ENCODE data around the gene GLIS1. TPM values are rescaled to one million over a fixed set of nuclear protein-coding genes. Genes with fewer than 3 reads are reported as not detected.

The GLIS1 gene
- total RNA-seq, 1 donor: 1.6 TPM

DNA sequence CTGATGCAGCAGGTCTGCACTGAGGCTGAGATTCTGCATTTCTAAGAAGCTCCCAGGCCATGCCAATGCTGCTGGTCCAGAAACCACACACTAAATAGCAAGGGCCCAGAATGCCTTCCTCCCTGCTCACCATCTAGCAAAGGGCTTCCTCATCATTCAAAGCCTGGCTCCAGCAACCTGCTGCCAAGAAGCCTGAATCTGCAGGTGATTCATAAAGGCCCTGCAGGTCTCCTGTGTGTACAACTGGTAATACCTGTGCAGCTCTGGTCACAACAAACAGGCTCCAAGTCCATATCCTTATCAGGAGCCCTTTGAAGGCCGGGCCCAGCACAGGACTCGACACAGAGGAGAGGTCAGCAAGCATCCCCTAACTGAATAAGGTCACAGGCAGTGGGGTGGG lies 26.7 kb downstream of the GLIS1 start:
- no peak overlapping the region for H3K4me3 ChIP-seq (ENCODE audit: low read depth, low read length)
- TF ChIP-seq, protein P1, sequence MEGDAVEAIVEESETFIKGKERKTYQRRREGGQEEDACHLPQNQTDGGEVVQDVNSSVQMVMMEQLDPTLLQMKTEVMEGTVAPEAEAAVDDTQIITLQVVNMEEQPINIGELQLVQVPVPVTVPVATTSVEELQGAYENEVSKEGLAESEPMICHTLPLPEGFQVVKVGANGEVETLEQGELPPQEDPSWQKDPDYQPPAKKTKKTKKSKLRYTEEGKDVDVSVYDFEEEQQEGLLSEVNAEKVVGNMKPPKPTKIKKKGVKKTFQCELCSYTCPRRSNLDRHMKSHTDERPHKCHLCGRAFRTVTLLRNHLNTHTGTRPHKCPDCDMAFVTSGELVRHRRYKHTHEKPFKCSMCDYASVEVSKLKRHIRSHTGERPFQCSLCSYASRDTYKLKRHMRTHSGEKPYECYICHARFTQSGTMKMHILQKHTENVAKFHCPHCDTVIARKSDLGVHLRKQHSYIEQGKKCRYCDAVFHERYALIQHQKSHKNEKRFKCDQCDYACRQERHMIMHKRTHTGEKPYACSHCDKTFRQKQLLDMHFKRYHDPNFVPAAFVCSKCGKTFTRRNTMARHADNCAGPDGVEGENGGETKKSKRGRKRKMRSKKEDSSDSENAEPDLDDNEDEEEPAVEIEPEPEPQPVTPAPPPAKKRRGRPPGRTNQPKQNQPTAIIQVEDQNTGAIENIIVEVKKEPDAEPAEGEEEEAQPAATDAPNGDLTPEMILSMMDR (IDR thresholded peaks at IDR 0.05; ENCODE audit: insufficient read depth, low read length): no peak
- no peak for DNase-seq (ENCODE audit: low read depth)

DNA sequence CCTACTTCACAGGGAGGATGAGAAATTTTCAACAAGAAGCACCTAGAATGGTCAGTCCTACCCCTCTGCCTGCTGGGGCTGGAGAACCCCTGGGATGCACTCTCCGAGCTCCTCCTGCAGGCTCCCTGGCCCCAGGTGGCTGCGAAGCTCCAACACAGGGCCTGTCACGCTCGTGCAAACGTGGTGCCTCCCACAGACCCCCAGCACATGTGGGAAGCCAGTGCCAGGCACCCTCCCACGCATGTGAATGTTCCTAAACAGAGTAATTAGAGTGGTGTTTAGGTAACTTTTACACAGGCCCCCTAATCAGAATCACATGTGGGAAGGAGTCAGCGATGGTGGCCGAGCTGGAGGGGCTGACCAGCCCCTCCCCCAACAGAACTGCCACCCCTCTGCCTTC lies 28.4 kb downstream of the GLIS1 start:
- TF ChIP-seq, protein P1 (IDR thresholded peaks at IDR 0.05; ENCODE audit: insufficient read depth, low read length): no peak
- DNase-seq (ENCODE audit: low read depth): no peak

DNA sequence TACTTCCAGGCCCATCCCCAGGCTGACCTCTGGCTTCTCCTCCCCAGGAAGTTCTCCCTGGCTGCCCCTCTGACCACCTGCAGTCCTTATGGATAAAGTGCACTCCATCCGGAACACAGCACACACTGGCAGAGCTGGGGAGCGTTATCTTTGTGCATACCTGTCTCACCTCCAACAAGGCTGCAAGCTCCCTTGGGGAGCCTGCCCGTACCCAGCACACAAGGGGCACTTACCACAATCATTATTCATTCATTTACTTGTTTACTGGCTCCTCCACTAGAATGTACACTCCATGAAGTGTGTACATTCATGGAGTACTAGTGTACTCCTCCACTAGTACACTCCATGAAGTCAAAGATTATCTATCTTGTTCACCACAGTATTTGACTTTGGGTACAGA lies 30.3 kb downstream of the GLIS1 start:
- H3K4me3 ChIP-seq (ENCODE audit: low read depth, low read length): no peak overlapping the region
- no peak for DNase-seq (ENCODE audit: low read depth)
- TF ChIP-seq, protein P1 (IDR thresholded peaks at IDR 0.05; ENCODE audit: insufficient read depth, low read length): no peak

More for the DNA sequence above, 28.4 kb downstream of the GLIS1 start:
- no peak overlapping the region for H3K4me3 ChIP-seq (ENCODE audit: low read depth, low read length)

DNA sequence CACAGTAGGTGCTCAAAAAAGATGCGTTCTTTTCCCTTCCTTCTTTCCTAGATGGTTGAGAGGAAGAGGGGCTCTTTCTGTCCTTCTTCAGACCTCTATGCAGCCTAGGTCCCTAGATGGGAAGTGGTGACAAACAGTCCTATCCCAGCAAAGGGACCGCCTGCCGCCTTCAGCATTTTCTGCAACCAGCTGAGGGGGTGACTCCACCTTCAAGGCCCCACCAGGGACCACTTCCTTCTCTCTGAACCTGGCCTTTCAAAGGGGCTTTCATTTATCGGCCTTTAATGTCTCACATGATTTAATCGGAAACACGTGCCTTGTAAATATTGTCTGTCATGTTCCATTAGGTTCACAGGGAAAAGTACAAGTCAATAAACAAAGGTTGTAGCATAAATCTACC lies 32.6 kb downstream of the GLIS1 start:
- TF ChIP-seq, protein P1 (IDR thresholded peaks at IDR 0.05; ENCODE audit: insufficient read depth, low read length): no peak

DNA sequence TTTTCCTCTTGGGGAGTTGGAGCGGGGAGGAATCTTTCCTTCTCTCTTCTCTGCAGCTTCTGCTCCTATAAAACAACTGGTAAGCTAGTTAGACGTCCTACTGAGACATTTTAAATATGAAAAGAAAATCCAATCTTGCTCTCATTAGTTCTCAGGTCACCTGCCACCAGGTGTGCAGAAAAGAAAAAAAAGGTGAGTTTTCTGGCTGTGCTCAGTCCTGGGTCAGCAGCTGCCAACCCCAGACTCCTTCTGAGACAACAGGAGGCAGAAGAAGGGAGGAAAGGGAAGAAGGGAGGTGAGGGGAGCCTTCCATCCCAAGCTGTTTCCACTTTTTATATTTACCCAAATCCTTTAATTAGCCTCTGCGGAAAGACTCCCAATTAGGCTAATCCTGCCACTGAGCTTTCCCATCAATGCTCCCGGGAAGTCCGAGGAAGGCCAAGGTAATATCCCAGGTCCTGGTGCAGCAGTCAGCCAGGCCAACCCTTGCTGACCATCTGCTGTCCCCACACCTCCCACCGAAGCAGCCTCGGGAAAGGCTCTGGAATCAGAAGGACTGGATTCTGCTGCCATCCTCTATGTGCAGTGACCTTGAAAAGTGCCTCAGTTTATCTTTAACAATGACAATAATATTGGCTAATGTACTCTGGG lies 33.4 kb downstream of the GLIS1 start:
- TF ChIP-seq, protein P1 (IDR thresholded peaks at IDR 0.05; ENCODE audit: insufficient read depth, low read length): no peak
- DNase-seq (ENCODE audit: low read depth): no peak

More for the DNA sequence above, 32.6 kb downstream of the GLIS1 start:
- H3K4me3 ChIP-seq (ENCODE audit: low read depth, low read length): no peak overlapping the region
- DNase-seq (ENCODE audit: low read depth): no peak

DNA sequence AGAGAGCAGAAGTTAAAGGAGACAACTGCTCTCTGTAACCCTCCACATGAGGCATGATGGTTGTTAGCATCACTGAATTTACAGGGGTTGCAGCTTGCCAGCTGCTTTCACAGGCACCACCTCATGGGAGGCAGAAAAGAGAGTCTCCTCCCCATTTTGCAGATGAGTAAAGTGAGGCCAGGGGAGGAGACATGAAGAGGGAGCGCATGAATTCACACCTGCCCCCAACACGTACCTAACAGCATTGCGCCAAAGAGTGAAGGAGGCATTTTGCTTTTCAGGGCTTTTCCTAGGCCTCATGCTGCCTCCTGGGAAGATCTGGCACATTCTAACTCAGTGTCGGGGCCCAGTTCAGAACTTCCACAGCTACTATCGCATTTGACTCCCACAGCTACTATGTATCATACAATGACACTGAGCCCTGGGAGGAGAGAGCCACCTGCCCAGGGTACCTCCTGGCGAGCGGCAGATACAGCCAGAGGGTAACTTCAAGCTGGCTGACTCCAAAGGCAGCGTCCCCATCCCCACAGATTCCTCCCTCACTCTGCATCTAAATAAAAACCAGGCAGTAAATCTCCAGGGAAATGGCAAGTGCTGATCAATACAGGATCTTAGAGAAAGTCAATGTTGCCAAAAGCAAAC lies 34.0 kb downstream of the GLIS1 start:
- TF ChIP-seq, protein P1 (IDR thresholded peaks at IDR 0.05; ENCODE audit: insufficient read depth, low read length): no peak
- no peak overlapping the region for H3K4me3 ChIP-seq (ENCODE audit: low read depth, low read length)
- DNase-seq (ENCODE audit: low read depth): no peak

More for the DNA sequence above, 33.4 kb downstream of the GLIS1 start:
- no peak overlapping the region for H3K4me3 ChIP-seq (ENCODE audit: low read depth, low read length)
